ENCODE measurements around the gene CD36. TPM values are rescaled to one million over a fixed set of nuclear protein-coding genes. Genes with fewer than 3 reads are reported as not detected.

CD36 gene
- total RNA-seq, 4 donors from 2014 or later: 122 to 261 (median 180) TPM

DNA sequence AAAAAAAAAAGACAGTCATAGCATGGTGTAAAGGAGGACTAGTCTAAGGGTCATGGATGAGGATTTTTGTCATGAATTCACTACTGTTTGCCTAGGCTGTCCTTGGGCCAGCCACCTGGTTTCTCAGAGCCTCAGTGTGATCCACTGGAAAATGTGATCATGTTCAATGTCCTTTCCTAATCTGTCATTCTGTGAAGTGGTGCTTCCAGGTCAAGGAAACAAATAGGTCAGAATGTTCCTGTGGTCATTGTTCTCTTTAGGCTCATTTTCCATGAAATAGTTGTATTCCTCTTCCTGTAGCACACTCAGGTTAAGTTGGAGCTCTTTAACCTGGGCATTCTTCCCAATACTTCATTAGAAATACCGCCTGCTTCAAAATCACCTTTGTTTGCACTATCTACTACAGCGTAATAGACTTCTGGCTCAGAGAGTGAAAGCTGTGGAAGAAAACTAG is 16.5 kb downstream of the CD36 start:
- no peak for DNase-seq (ENCODE audit: low spot score in 2 of 2)
- TF ChIP-seq EP300 (IDR thresholded peaks at IDR 0.05) (no peak), POLR2A (IDR thresholded peaks at IDR 0.05) (no peak)
- TF ChIP-seq, protein P1, sequence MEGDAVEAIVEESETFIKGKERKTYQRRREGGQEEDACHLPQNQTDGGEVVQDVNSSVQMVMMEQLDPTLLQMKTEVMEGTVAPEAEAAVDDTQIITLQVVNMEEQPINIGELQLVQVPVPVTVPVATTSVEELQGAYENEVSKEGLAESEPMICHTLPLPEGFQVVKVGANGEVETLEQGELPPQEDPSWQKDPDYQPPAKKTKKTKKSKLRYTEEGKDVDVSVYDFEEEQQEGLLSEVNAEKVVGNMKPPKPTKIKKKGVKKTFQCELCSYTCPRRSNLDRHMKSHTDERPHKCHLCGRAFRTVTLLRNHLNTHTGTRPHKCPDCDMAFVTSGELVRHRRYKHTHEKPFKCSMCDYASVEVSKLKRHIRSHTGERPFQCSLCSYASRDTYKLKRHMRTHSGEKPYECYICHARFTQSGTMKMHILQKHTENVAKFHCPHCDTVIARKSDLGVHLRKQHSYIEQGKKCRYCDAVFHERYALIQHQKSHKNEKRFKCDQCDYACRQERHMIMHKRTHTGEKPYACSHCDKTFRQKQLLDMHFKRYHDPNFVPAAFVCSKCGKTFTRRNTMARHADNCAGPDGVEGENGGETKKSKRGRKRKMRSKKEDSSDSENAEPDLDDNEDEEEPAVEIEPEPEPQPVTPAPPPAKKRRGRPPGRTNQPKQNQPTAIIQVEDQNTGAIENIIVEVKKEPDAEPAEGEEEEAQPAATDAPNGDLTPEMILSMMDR (IDR thresholded peaks at IDR 0.05): no peak
- Histone ChIP-seq H3K4me3 (no peak overlapping the region), H3K36me3 (no peaks in the 10 kb centered on the region), H3K4me1 (peaks cover 0 to 12% (median 2%) of the 10 kb centered on the region in 4 donors), H3K27me3 (no peaks in the 10 kb centered on the region), H3K27ac (no peak overlapping the region), H3K9me3 (no peaks in the 10 kb centered on the region)
- WGBS, 2 donors: 85 to 93% methylated on average over 2 of the region's 2 CpGs

DNA sequence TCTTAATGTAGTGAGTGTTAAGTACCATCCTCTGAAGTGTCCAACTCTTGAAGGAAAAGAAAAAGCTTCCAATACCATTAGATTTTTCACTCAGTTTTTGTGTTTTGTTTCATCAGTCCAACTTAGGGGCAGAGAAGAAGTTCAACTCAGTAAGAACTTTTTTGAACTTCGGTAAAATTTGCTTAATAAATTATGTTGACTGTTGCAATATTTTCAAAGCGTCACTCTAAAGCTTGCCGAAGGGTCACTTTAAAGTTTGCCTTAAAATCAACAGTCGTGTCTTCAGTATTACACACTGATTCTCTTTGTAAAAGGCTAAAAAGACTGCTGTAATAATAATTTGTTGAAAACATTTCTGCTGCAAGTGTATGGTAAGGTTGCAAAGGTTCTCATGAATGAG is 17.6 kb downstream of the CD36 start:
- Histone ChIP-seq H3K27ac (no peak overlapping the region), H3K27me3 (no peaks in the 10 kb centered on the region), H3K4me3 (no peak overlapping the region), H3K9me3 (no peaks in the 10 kb centered on the region), H3K4me1 (peaks cover 0 to 12% (median 2%) of the 10 kb centered on the region in 4 donors), H3K36me3 (no peaks in the 10 kb centered on the region)
- TF ChIP-seq POLR2A (IDR thresholded peaks at IDR 0.05) (no peak), EP300 (IDR thresholded peaks at IDR 0.05) (no peak)
- TF ChIP-seq, protein P1 (IDR thresholded peaks at IDR 0.05): no peak
- WGBS, 2 donors: 65 to 73% methylated on average over 4 of the region's 4 CpGs
- DNase-seq (ENCODE audit: low spot score in 2 of 2): no peak

DNA sequence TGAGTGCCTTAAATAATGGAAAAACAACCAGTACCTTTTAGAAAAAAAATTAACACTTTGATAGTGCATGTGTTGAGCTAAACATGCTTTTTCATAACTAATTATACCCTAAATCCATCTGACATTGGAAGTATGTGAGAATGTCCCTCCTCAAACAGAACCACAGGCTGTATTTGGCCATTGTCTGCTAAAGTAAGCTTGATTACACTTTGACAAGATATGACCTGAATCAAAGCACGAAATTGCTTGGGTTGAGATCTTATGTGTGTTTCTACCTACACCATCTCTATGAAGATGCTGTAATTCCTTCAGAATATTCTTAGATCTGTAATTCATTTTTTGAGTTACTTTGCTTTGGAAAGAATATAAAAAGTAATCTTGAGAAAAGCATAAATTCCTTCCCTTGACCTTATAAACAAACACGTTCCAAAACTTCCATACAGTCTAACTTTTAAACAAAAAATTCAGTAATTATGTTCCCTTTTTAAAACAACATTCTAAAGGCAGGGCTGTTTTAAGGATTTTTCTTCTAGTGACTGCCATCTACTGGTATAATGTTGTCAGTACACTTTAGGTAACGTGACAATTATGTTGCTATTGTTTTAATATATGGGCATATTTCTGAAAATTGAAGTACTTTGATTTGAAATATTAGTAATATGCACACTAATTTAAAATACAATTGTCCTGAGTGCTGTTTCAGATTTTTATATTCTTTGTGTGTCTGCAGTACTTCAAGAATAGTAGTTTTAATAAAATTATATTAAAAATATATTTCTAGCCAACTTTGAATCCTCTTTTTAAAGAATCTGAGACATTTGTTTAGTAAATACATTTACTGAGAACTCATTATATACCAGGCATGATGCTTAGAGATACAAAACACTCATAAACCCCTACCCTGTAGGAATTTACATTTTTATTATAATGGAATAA is 20.9 kb downstream of the CD36 start:
- DNase-seq (ENCODE audit: low spot score in 2 of 2): no peak
- Histone ChIP-seq H3K4me3 (no peak overlapping the region), H3K4me1 (peaks cover 0 to 12% (median 2%) of the 10 kb centered on the region in 4 donors), H3K9me3 (no peaks in the 10 kb centered on the region), H3K27ac (no peak overlapping the region), H3K36me3 (no peaks in the 10 kb centered on the region), H3K27me3 (no peaks in the 10 kb centered on the region)
- TF ChIP-seq POLR2A (IDR thresholded peaks at IDR 0.05) (no peak), EP300 (IDR thresholded peaks at IDR 0.05) (no peak)
- TF ChIP-seq, protein P1 (IDR thresholded peaks at IDR 0.05): peak; percentile 58 to 76 (median 68)
- WGBS, 2 donors: 5% methylated on average over 3 of the region's 3 CpGs

DNA sequence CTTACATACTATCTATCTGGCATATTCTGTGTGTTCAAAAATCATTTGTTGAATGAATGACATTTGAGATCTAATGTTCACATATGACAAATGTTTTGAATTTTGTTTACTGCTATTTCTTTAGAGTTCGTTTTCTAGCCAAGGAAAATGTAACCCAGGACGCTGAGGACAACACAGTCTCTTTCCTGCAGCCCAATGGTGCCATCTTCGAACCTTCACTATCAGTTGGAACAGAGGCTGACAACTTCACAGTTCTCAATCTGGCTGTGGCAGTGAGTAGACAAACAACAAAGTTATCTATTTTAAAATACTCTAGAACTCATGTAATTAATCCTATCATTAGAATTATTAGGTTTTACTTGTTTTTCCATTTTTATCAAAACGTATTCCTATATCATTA is 22.5 kb downstream of the CD36 start:
- H3K4me3 ChIP-seq: no peak overlapping the region
- WGBS, 2 donors: 80 to 81% methylated on average over 4 of the region's 4 CpGs
- no peak for DNase-seq (ENCODE audit: low spot score in 2 of 2)
- H3K27ac ChIP-seq: no peak overlapping the region
- H3K36me3 ChIP-seq: no peaks in the 10 kb centered on the region
- no peaks in the 10 kb centered on the region for H3K27me3 ChIP-seq
- peaks cover 0 to 12% (median 2%) of the 10 kb centered on the region in 4 donors for H3K4me1 ChIP-seq
- no peak for TF ChIP-seq POLR2A (IDR thresholded peaks at IDR 0.05)
- no peak for TF ChIP-seq EP300 (IDR thresholded peaks at IDR 0.05)
- TF ChIP-seq, protein P1 (IDR thresholded peaks at IDR 0.05): no peak
- H3K9me3 ChIP-seq: no peaks in the 10 kb centered on the region

DNA sequence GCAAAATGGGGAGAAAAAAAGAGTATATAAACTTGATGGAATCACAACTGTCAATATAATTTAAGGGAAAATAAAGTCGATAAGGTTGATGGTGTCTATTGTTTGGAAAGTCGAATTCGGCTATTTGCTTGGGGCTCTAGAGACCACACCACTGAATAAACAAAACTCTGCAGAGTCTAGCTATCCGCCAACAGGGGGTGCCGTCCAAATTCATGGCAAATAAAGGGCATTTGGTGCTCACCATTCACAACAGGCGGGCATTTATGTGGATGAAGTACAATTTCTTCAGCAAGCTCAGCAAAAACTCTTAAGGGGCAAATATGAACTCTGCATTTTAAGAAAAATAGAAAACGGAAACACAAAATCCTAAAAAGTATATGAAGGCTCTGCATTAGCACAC is 23.3 kb downstream of the CD36 start:
- Histone ChIP-seq H3K4me3 (no peak overlapping the region), H3K27ac (no peak overlapping the region), H3K9me3 (no peaks in the 10 kb centered on the region), H3K27me3 (no peaks in the 10 kb centered on the region), H3K36me3 (no peaks in the 10 kb centered on the region), H3K4me1 (peaks cover 0 to 12% (median 2%) of the 10 kb centered on the region in 4 donors)
- TF ChIP-seq POLR2A (IDR thresholded peaks at IDR 0.05): no peak
- TF ChIP-seq, protein P1 (IDR thresholded peaks at IDR 0.05): no peak
- no peak for TF ChIP-seq EP300 (IDR thresholded peaks at IDR 0.05)
- DNase-seq (ENCODE audit: low spot score in 2 of 2): no peak
- 88 to 93% methylated on average over 7 of the region's 7 CpGs for WGBS, 2 donors
